Epidermal melanocyte (primary cell): ENCODE data around the gene EDIL3.
"Not testable (repeated sequence)": the region's sequence is repeated elsewhere in the genome, so short reads cannot be mapped to it uniquely, and the experiment has no call there.

ENCODE experiments used
- DNase-seq: peaks from one replicate; pipeline ENCODE4 v3.0.0; 2011; ENCODE audit warnings: low spot score; ENCODE audit not compliant: insufficient read length

The EDIL3 gene

DNA sequence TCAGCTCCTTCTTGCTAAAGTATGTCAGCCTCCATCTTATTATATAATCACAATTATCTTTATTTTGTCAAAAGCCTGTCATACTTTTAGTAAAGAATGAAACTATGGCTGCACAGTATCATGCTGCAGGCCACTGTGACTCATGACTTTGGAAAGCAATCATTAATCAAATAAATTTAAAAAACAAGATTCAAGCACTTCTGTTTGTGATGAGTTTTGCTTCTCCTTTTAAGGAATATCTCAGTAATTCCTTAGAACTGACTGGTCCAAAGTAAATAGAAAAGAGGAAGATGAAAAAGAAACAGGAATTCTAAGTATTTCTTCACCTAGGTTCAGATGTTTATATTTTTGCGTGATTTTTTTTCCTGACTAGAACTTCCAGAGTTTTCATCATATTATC is 83.1 kb downstream of the EDIL3 start:
- no peak for DNase-seq

DNA sequence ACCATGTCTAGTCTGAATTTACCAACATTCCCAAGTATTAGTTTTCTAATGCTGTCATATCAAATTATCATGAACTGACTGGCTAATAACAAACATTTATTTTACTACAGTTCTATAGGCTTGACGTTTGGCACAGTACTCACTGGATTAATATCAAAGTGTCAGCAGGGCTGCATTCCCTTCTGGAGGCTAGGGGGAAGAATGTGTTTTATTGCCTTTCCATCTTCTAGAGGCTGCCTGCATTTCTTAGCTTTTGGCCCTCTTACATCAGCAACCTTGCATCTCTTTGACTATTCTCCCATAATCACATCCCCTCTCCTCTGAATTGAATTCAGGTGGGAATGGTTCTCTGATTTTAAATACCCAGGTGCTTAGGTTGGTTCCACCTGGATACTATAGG is 84.7 kb downstream of the EDIL3 start:
- no peak for DNase-seq

DNA sequence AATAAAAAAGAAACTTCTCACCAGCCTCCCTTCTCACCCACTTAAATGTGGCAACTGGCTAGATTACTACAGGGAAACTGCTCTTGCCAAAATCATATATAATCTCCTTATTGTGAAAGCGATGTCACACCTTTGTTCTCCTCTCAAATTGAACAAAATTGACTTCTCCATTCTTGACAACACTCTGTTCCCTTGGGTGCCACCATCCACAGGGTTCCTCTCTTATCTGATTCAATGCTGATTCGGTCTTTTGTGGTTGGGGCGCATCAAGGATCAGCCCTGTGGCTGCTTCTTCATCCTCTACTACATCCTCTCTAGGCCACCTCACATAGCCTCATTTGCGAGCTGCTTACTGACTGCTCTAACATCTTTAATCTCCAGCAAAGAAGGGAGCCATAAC is 86.1 kb downstream of the EDIL3 start:
- no peak for DNase-seq

DNA sequence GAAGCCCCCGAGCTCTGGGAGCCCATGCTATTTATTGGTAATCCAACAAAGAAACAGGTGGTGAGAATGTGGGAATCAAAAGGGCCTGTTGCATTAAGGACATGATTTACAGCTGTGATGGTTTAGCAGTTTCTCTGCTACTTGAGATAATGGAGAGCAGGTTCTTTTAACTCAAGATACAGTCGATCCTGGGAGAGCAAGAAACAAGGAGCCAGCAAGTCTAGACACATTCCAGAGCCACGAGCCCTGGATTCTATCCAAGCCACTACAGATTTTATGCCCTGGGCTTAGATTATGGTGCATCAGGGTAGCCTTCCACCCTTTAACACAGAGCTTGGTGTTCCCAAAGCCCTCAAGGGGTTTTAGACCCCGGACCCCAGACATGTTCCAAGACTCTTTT is 87.0 kb downstream of the EDIL3 start:
- DNase-seq = not testable (repeated sequence)

DNA sequence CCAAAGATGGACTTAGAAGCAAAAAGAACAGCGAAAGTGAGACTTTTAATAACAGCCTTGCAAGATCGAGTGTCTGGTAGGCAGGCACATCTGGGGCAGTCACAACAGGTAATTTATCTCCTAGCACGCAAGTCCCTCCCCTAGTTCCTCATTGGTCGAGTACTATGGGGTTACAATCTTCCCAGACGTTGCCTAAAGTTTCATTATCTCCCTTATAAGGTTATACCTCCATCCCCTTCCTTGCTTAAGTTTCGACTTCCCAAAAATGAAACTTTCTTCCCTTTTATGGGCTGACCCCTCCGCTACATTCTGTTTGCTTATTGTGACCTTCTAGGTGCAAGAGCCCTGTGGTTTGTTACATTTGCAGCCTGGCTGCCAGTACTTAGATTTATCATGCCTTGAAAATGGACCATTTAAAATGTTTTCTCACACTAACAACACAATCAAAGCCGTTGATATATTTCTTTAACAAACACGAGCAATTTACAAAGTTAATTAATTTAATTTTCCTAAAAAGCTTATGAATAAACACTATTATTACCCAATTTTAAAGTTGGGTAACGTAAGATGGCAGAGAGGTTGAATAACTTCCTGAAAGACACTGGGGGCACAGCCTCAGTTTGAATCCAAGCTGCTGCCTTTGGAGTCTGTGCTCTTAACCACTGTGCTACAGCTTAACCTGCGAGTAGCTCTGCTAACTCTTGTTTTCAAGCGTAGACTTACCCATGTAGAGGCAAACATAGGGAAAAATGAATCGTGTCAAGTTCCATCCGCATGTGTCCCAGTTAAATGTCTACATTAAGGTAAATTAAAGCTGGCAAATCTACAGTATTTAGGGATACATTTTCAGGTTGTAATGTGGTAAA is 91.7 kb downstream of the EDIL3 start:
- no peak for DNase-seq

DNA sequence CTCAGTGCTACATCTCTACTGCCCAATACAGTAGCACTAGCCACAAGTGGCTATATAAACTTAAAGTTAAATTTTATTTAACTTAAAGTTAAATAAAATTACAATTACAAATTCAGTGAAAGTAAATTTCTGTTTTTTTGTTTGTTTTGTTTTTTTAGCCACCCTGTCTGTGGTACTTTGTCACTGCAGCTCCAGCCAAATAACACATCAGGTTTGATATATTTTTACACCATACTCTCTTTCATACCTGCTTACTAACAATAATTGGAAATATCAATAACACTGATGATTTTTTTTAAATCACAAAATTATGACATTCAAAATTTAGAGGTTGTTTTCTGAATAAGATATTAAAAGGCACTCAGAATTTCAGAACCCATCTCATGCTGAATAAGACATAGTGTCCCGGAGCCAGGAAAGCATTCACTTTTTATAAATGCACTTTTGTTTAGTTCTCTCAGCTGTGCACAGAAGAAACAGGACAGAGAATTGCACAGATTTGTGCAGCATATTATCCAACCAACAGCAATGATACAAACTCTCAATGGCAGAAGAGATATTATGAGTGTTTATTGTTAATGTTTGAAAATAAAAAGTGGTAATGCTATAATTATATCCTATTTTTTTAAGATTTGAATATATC is 92.6 kb downstream of the EDIL3 start:
- DNase-seq = no peak

DNA sequence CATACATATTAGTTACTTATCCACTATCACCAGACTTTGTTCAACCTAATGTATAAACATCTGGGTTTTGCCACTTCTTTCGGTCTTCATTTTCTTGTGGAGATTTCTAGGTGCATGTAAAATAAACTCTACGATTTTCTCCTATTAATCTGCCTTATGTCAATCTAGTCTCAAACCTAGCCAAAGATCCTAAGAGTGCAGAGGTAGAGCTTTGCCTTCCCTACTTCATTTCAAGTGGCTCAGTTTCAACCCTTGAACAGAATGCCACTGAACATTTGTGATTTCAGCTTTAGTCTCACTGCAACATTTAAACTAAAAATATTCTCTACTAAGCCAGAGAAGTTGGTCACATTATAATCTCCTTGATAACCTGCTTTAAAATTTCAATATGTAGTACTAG is 94.0 kb downstream of the EDIL3 start:
- no peak for DNase-seq

DNA sequence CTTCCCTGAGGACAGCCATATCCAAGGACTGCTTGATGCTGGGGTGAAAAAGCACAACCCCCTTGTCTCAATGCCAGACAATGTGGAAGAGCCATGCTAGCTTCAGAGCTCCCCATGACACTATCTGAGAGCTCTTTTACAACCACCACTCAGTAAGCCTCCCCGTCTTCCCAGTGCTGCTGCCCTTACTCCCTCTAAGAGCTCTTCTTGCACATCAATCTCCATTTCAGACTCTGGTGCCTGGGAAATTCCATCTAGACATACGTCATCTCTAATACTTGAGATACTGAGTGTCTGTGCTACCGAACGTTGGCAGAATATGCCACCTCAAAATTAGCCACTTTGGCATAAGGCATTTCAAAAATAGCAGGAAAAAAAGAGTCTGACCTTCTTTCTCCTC is 94.5 kb downstream of the EDIL3 start:
- DNase-seq = no peak

DNA sequence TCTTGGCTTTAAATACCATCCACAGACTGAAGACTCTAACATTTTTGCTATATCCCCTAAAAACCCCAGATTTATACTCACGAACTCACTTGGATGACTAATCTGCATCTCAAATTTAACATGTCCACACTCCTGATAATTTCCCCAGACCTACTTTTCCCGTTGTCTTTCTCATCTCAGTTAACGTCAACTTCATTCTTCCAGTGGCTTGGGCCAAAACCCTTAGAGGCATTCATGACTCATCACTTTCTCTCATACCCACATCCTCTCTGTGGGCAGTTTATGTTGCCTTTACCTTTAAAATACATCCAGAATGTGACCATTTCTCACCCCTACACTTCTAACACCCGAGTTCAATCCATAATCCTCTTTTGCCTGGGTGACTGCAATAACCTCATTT is 96.7 kb downstream of the EDIL3 start:
- no peak for DNase-seq

DNA sequence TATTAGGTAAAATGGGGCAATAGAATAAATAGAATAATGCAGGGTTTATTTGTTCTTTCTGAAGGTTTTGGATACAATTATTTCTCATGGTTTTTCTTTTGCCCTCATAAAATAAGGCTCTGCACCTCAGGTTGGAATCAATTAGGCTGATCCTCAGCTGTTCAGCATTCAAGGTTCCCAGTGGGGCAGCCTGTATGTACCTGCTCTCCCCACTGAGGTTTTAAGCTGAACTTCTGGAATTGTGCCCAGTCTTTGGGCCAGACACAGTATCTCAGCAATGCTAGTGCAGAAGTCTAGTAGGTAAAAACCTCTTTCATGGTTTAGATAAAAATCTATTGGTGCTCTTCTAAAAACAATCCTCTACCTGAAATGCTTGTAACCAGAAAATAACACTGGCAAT is 98.0 kb downstream of the EDIL3 start:
- no peak for DNase-seq

DNA sequence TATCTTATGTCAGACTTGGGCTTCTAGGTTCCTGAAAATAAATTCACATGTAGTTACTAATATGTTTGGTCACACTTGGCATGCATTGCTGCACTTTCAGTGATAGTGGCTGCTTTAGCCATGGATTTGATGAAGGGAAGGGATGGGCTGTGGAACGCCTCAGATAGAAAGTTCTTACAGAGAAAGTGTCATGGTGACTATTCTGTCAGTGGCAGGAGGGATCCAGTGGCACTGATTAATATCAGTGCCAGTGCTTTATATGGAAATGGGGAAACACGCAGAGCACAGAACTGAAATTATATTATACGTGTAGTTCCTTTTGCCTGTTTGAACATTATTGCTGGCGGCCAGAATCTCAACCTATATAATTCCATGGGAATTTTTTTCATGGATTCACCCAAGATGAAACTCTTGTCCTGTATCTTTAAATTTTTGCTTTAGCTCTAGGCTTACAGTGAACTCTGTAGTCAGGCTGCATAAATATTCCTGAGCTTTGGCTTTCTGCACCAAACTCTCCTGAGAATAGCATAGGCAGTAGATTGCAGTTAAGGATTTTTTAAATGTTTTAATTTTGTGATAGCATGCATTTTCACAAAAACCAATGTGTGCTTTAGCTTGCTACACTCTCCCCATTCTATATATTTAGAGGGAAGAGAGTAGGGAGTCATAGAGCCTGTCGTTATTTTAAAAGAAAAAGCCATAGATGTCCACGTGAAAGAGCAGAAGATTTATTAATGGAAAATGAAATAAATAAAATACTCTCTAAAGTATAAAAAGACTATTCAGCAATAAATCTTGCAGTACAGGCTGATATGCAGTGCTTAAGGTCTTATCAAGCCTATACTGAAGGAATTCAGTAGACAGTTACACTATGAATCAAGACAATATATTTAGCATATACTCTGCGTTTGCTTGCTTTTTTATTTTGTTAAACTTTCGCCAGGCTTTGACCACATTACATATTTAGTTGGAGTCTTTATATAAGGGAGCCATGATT is 98.7 kb downstream of the EDIL3 start:
- DNase-seq = no peak

DNA sequence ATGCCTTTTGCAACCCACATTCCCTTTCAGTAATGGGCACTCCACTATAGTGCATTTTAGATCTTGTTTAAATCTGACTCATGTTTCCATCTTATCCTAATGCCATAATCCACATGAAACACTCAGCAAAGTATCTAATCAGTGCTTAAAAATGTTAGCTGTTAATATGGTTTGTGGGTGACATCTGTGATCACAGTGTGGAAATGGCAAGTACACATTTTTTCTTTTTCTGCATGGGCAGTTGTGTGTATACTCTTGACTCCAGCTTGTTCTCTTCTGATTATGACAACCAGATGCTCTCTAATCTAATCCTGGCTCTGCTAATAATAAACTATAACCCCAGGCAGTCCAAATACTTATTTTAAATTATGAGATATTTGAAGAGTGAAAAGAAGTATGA is 103.3 kb downstream of the EDIL3 start:
- DNase-seq = no peak

DNA sequence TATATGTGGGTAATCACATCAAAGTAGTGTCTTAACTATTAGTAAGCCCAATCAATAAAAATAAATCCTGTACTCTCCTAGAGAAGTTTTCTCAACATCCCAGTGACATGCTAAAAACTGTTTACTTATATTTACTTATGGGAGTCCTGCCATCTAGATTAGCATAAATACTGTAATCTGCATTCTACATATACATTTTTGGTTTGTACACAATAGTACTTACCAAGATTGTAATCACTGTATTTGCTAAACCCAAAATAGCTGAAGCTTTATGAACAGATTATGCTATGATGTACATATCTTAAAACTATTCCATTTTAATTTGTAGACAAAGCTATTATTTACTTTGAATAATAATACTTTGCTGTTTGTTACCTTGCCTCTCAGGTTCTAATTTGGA is 105.4 kb downstream of the EDIL3 start:
- no peak for DNase-seq

DNA sequence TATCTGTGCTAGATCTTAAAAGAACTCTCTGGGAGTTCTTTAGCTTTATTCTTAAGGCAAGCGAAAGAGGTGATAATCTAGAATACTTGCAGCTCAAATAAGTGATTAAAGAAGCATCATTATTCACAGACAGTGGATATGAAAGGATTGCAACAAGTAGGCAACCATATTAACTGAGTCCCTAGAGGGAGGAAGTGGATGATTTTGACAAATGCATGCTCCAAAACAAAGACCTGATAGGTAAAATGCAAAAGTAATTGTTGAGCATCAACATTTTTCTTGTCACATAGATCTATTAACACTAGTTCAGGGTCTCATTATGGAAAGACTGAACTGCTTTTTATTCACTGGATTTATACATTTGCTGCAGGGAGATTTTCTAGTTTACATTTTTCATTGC is 109.1 kb downstream of the EDIL3 start:
- no peak for DNase-seq

DNA sequence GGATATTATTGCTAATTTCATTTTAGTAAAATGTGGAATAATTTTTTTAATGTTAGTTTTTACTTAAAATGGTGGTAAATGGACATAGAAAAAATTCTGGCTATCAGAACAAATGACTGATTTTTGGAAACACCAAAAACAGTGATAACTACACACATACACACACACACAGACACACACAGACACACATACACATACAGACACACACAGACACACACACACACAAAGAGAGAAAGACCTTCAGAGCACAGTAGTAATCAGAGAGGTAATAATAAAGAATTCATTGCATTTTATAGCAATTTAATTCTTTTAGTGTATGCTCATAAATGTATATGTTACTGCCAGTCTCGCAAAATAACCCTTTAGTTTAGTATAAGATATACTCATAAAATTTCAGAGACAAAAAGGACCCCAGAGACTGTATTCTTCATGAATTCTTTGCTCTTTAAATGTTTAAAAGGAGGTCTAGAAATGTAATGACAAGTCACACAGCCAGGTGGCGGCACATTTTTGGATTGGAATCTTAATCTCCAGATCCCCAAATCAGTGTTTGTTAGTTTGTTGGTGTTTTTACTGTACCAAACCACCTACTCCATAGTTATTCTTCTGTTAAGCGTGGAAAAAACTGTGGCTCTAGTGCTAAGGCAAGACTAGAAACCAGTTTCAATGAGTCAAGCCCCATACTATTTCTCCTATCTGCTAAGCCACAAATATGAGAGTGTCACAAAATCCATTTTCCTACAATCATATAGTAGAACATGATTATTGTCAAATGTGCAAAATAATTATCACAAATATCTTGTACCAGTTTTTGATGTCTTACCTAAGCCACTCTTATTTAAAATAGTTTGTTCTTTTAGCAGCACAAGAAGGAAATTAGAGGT is 109.9 kb downstream of the EDIL3 start:
- DNase-seq = no peak

DNA sequence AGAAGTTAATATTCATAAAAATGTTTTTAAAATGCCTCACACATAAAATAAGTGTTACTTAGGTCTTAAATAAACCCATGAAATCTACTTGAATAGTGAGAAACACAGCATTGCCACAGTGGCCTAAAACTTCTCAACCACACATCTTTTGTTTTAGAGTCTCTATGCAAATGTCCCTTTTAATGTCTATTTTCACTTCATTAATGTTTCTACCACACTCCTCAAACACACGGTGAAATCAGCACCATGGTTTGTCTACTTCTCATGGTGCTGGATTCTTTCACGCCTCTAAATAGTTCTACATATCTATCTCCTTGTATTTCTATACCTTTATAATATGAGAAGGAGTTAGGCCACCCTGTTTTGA is 111.2 kb downstream of the EDIL3 start:
- no peak for DNase-seq

DNA sequence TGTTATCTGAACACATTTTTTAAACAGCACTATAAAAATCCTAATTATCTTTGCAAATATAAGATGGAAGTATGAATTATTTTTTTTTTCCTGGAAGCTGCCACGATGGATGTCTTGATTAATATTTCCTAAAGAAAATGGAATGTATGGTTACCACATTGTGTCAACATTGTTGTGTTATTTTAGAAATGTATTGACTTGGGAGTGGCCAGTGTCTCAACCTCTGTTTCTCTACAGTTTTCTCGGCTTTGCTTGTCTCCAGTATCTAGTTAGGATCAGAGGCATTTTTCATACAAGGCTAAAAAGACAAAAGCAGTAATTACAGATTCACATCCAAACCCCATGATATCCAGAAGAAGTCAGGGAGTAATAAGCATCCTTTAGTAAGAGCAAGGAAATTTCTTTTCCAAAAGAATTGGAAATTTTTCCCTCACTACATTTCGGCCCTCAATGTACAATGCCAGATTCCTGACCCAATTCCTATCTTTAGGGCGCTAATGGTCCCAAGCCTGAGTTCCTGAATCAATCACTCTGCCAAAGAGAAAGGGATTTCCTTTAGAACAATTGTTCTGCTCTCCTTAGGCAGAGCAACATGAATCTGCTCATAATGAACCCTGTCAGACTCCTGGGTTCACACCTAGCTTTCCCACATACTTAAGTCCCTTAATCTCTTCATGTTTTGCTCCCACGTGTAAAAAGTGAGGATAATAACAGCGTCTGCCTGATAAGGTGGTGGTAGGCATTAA is 111.7 kb downstream of the EDIL3 start:
- DNase-seq = no peak

DNA sequence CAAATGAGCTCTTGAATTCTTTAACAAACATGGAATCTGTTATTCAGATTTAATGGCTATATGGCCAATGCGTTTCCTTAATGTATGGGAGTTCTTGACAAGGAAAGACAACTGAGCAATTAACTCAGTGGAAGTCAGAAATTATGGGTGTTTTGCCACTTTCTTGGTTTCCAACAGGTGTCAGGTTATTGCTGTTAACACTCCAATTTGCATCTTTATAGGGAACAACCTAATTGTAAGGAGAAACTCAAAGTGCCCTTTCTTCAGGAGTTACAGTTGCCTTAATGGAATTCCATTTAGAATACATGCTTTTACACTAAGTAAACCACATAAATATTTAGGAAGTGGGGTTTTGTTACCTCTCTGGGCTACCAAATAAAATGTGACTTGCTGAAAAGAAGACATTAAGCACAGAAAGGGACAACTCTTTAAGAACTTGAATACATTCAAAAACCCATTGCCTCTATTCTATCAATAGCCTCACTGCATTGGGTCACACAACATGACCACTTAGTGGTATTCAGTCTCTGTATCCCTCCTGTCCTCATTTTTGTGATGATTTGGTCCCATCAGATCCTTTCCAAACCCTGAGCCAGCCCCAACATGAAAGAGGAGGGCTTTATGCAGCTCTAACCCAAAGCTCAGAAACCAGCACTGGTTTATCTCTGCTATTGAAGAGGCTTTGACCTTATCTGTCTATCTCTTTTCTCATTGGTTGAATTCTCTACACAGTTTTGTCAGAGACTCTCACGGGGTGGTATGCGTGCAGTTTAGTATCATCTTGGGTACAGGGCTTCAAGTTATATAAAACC is 118.7 kb downstream of the EDIL3 start:
- no peak for DNase-seq

DNA sequence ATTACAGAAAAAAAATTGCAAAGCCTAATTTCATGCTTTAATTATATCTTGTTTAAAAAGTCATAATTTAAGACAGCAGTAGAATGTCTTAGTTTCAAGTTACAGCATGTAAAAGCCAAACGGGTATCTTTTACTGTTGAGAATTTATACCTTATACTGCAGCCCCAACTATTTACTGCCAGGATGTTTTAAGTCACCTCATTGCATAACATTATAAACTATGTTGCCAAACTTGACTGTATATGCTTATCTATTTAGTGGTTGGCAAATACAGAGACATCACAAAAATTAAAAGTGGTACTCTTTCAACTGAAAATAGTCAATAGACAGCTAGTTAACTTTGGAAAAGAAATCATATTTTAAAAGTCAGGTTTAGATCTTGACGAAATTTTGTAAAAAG is 119.5 kb downstream of the EDIL3 start:
- DNase-seq = no peak
